ENCODE results near the gene TOX2. TPM values are rescaled to one million over a fixed set of nuclear protein-coding genes. Genes with fewer than 3 reads are reported as not detected.

TOX2 gene
- total RNA-seq, 1 experiment from 2014 or later, result 117 TPM

DNA sequence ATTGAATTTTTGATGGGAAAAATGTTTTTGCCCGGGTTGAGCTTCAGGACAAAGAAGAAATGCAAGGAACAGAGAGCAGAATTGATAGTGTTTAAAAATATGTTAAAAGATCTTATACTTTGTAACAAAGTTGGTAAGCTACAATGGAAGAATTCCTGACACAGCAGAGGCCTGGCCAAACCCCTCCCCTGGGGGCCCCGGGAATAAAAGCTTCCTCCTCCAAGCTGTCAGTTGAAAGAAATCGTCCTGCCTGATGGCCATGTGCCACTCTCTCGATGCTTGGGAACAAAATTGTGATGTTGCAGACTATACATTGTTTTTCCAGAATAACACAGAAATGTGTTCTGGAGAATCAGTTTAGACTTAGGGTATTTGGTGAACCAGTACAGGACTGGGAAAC lies 14.2 kb upstream of the TOX2 start:
- POLR2A ChIA-PET (ENCODE audit: low non-redundant PET), result no interaction called here

GRCh38 chr20:43901296-43901695 lies 13.4 kb upstream of the TOX2 start:
- no peak for TF ChIP-seq EZH2 (IDR thresholded peaks at IDR 0.05; ENCODE audit: borderline replicate concordance, low read depth, low read length, poor library complexity, severe bottlenecking)
- TF ChIP-seq, protein P1, sequence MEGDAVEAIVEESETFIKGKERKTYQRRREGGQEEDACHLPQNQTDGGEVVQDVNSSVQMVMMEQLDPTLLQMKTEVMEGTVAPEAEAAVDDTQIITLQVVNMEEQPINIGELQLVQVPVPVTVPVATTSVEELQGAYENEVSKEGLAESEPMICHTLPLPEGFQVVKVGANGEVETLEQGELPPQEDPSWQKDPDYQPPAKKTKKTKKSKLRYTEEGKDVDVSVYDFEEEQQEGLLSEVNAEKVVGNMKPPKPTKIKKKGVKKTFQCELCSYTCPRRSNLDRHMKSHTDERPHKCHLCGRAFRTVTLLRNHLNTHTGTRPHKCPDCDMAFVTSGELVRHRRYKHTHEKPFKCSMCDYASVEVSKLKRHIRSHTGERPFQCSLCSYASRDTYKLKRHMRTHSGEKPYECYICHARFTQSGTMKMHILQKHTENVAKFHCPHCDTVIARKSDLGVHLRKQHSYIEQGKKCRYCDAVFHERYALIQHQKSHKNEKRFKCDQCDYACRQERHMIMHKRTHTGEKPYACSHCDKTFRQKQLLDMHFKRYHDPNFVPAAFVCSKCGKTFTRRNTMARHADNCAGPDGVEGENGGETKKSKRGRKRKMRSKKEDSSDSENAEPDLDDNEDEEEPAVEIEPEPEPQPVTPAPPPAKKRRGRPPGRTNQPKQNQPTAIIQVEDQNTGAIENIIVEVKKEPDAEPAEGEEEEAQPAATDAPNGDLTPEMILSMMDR (conservative IDR thresholded peaks at IDR 0.05; ENCODE audit: low read depth, low read length), result no peak
- POLR2A ChIA-PET (ENCODE audit: low non-redundant PET), result no interaction called here
- H3K27ac ChIP-seq (ENCODE audit: low read depth, low read length, poor library complexity, severe bottlenecking), result no peak overlapping the region
- no peak overlapping the region for H3K4me3 ChIP-seq (ENCODE audit: low read depth, low read length, poor library complexity, severe bottlenecking)
- no peaks in the 10 kb centered on the region for H3K9me3 ChIP-seq (ENCODE audit: low read depth, low read length, poor library complexity, severe bottlenecking)
- no peak for DNase-seq (ENCODE audit: low spot score)
- H3K4me1 ChIP-seq (ENCODE audit: insufficient read depth, low read length, poor library complexity, severe bottlenecking), result no peaks in the 10 kb centered on the region
- no peaks in the 10 kb centered on the region for H3K27me3 ChIP-seq (replicated peaks; ENCODE audit: insufficient read depth, low read depth, low read length, poor library complexity)
- intact Hi-C loops (cut with micrococcal nuclease; ENCODE audit: unreplicated experiment), result no loop called here
- CTCF ChIA-PET, result no interaction called here
- no TSS peak for BruUV-seq (replicated peaks)
- no peaks in the 10 kb centered on the region for H3K36me3 ChIP-seq (ENCODE audit: insufficient read depth, low read length, poor library complexity, severe bottlenecking)

More for the DNA sequence above, 14.2 kb upstream of the TOX2 start:
- no peaks in the 10 kb centered on the region for H3K9me3 ChIP-seq (ENCODE audit: low read depth, low read length, poor library complexity, severe bottlenecking)
- no peaks in the 10 kb centered on the region for H3K4me1 ChIP-seq (ENCODE audit: insufficient read depth, low read length, poor library complexity, severe bottlenecking)
- CTCF ChIA-PET, result interaction anchor here (0.7 kb wide), 1 partner anchor 25 kb away, joined by 10 read pairs; no protein-coding TSS in a partner anchor
- TF ChIP-seq EZH2 (IDR thresholded peaks at IDR 0.05; ENCODE audit: borderline replicate concordance, low read depth, low read length, poor library complexity, severe bottlenecking), result no peak
- TF ChIP-seq, protein P1 (conservative IDR thresholded peaks at IDR 0.05; ENCODE audit: low read depth, low read length), result no peak
- no peak overlapping the region for H3K27ac ChIP-seq (ENCODE audit: low read depth, low read length, poor library complexity, severe bottlenecking)
- BruUV-seq (replicated peaks), result no TSS peak
- H3K36me3 ChIP-seq (ENCODE audit: insufficient read depth, low read length, poor library complexity, severe bottlenecking), result no peaks in the 10 kb centered on the region
- DNase-seq (ENCODE audit: low spot score), result no peak
- H3K27me3 ChIP-seq (replicated peaks; ENCODE audit: insufficient read depth, low read depth, low read length, poor library complexity), result no peaks in the 10 kb centered on the region
- no peak overlapping the region for H3K4me3 ChIP-seq (ENCODE audit: low read depth, low read length, poor library complexity, severe bottlenecking)
- intact Hi-C loops (cut with micrococcal nuclease; ENCODE audit: unreplicated experiment), result no loop called here

DNA sequence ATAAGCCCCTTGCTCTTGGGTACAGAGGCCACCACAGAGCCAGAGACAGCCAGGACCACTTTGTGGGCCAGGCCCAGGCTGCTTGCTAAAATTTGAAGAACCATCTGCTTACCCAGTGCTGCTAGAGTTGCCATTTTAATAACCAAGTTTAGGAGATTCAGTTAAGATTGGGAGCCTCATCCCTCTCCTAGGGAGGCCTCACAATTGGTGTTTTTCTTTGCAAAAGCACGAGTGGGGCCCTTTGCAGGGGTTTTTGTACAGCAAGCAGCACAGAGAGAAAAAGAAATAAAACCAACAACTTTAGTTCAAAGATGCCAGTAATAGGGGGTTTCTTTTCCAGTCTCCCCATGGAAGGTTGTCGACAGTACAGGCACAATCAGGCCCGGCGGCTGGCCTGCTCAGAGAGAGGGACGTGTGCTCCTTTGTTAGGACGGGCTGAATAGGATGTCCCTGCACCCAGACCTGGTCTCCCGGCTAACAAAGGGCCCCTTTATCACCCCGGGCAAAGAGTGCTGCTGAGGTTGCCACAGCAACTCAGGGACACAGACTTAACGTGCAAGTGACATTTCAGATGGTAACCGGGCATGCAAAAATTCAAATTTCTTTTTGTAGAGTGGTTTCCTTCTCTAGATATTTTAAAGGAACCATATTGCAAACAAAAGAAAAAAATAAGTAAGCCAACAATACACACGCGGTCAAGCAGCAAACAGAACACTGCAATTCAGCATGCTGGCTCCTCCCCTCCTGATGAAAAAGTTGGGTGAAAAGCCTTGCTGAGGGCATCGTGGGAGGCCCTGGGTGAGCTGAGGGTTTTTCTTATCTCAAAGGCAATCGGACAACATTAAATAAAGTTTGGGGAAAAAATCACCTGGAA lies 10.5 kb upstream of the TOX2 start:
- no peak overlapping the region for H3K27ac ChIP-seq (ENCODE audit: low read depth, low read length, poor library complexity, severe bottlenecking)

More for the DNA sequence above, 10.5 kb upstream of the TOX2 start:
- Histone ChIP-seq H3K4me1 (ENCODE audit: insufficient read depth, low read length, poor library complexity, severe bottlenecking) (no peaks in the 10 kb centered on the region), H3K36me3 (ENCODE audit: insufficient read depth, low read length, poor library complexity, severe bottlenecking) (no peaks in the 10 kb centered on the region), H3K27me3 (replicated peaks; ENCODE audit: insufficient read depth, low read depth, low read length, poor library complexity) (no peaks in the 10 kb centered on the region), H3K9me3 (ENCODE audit: low read depth, low read length, poor library complexity, severe bottlenecking) (peaks cover 7% of the 10 kb centered on the region), H3K4me3 (ENCODE audit: low read depth, low read length, poor library complexity, severe bottlenecking) (no peak overlapping the region)
- intact Hi-C loops (cut with micrococcal nuclease; ENCODE audit: unreplicated experiment), result no loop called here
- TF ChIP-seq EZH2 (IDR thresholded peaks at IDR 0.05; ENCODE audit: borderline replicate concordance, low read depth, low read length, poor library complexity, severe bottlenecking), result no peak
- TF ChIP-seq, protein P1 (conservative IDR thresholded peaks at IDR 0.05; ENCODE audit: low read depth, low read length), result no peak
- BruUV-seq (replicated peaks), result no TSS peak
- no peak for DNase-seq (ENCODE audit: low spot score)
- CTCF ChIA-PET, result no interaction called here
- POLR2A ChIA-PET (ENCODE audit: low non-redundant PET), result no interaction called here

Measured in A673 (cell line).